IPS DF 4.7 (cell line): Measurements from ENCODE around the gene IL4.
"Not testable (repeated sequence)": the region's sequence is repeated elsewhere in the genome, so short reads cannot be mapped to it uniquely, and the experiment has no call there.

Source experiments
- DNase-seq: peaks from one replicate; pipeline ENCODE4 v3.0.0-alpha.2; 2013; ENCODE audit warnings: low spot score; ENCODE audit errors: extremely low read depth

Gene IL4

DNA sequence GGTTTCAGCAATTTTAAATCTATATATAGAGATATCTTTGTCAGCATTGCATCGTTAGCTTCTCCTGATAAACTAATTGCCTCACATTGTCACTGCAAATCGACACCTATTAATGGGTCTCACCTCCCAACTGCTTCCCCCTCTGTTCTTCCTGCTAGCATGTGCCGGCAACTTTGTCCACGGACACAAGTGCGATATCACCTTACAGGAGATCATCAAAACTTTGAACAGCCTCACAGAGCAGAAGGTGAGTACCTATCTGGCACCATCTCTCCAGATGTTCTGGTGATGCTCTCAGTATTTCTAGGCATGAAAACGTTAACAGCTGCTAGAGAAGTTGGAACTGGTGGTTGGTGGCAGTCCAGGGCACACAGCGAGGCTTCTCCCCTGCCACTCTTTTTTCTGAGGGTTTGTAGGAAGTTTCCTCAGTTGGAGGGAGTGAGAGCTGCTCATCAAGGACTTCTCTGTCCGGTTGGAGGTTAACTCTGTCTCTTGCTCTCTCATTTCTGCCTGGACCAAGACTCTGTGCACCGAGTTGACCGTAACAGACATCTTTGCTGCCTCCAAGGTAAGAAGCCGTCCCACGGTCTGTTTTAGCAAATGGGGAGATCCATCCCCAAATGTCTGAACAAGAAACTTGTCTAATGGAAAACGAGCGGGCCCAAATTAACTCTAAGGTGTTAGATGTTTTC is at the start of gene IL4:
Gene IL4, plus strand, starts transcription at position 51 of the 692 bp plus-strand sequence. Its CDS starts 62 bp downstream, at position 113.
- no peak for DNase-seq

DNA sequence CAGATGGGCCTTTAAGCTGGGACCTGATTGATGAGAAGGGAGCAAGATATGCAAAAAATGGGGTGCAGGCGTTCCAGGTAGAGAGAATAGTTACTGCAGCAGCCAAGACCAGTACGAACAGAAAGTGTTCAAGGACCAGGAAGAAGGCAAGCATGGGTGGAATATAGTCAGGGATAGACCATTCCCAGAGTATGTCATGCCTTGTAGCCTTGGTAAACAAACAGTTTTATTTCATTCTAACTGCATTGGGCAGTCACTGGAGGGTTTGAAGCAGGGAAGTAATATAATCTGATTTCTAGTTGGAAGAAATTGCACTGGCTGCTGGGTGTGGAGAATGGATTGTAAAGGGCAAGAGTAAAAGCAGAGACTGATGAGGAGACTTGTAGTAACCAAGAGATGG is 46.3 kb upstream of the IL4 start:
- DNase-seq: no peak

DNA sequence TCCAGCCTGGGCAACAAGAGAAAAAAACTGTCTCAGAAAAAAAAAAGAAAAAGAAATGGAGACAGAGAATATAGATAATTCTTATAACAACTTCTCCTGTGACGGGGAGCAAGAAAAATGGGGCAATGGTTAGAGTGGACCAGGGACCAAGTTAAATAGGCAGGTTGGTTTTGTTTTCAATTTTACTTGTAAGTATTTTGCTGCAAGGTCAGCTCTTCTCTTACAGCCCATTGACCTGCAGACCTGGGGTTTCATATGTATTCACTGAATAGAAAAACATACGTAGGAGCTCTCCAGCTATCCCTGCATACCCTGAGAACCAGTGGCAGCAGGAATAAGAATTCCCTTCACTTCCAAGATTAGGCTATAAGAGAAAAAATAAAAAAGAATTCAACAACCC is 45.0 kb upstream of the IL4 start:
- DNase-seq: no peak

DNA sequence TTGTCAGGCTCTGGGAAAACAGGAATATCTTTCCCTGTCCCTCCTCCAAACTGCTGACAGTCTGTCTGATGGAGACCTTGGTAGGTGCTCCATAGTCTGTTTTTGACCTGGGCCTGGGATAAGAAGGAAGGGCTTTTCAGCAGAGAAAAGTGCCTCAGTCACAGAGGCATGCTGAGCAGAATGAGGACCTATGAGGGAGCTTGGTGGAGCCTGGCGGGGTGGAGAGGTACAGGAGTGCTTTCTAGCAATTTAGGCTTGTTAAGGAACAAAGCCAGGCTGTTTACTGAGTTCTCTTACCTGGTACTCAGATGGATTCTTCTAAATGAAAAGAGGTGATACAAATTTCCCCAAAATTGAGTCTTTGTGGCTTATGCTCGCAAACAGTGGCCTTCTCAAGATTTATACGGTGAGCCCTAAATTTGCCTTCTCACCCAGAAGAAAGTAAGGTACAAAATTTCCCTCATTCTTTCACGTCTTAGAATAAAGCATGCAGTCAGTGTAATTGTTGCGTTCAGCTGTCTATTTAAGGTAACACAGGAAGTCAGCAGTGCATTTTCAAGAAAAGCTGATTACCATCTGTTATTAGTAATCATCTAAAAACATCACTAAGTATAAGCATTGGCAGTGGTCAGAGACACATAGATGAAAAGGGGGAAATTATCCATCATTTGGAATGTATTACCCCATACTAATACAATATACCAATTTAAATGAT is 44.4 kb upstream of the IL4 start:
- no peak for DNase-seq

DNA sequence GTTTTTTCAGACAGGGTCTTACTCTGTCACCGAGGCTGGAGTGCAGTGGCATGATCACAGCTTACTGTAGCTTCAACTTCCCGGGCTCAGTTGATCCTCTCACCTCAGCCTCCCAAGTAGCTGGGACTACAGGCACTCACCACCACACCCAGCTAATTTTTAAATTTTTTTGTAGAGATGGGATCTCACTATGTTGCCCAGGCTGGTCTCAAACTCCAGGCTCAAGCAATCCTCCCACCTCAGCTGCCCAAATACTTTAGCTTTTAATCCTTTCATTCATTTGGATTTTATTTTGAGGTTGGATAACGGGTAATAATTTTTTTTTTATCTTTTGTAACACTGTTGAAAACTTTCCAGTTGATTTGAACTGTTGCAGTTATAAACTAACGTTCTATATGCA is 40.2 kb upstream of the IL4 start:
- not testable (repeated sequence) for DNase-seq

DNA sequence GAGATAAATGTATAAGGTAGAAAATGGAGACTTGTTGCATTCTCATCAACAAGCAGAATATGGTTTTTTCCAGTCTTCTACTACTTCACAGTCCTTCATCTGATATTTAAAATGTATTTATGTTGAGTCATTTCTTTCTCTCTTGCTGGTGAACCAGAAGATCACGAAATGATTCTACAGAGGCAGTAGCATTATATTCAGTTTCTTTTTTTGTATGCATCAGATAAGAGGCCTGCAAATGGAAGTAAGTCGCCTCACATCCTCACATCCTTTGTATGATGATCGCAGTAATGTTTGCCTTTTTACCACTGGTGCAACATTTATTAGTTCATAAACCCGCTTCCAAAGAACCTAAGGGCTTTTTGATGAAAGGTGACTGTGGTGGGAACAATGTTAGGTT is 37.9 kb upstream of the IL4 start:
- no peak for DNase-seq

DNA sequence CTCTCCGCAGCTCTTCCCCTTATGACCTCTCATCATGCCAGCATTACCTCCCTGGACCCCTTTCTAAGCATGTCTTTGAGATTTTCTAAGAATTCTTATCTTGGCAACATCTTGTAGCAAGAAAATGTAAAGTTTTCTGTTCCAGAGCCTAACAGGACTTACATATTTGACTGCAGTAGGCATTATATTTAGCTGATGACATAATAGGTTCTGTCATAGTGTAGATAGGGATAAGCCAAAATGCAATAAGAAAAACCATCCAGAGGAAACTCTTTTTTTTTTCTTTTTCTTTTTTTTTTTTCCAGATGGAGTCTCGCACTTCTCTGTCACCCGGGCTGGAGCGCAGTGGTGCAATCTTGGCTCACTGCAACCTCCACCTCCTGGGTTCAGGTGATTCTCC is 36.5 kb upstream of the IL4 start:
- no peak for DNase-seq

DNA sequence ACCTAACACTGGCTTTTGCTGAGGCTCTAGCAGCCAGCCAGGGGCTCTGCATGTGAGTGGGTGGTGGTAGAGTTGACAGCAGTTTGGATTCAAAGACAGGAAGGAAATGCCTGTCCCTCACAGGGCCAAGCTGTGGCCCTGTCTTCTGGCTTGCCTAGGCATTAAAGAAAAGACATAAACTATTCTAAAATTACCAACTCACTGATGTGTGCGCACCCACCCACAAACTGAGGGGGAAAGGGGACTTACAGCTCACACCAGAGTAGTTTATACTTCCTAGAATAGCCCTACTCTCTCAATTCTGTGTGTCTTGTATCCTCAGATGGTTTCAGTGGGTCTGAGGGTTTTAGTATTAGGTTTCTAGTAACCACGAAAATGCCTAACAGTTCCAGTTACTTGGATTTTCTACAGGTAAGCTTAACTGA is 34.1 kb upstream of the IL4 start:
- no peak for DNase-seq

DNA sequence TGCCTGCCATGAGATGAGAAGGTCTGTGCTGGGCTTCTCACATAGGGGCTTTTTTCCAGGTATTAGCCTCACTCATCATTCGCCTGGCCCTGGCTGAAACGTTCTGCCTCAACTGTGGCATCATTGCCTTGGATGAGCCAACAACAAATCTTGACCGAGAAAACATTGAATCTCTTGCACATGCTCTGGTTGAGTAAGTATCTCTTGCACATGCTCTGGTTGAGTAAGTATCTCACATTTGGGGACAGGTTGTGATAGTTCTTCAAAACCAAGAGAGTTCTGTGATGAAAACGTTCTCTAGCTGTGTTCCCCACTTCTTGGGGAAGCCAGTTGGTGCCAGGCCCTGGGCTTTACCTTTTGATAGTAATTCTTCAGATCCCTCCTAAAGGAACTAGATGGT is 33.2 kb upstream of the IL4 start:
- no peak for DNase-seq

DNA sequence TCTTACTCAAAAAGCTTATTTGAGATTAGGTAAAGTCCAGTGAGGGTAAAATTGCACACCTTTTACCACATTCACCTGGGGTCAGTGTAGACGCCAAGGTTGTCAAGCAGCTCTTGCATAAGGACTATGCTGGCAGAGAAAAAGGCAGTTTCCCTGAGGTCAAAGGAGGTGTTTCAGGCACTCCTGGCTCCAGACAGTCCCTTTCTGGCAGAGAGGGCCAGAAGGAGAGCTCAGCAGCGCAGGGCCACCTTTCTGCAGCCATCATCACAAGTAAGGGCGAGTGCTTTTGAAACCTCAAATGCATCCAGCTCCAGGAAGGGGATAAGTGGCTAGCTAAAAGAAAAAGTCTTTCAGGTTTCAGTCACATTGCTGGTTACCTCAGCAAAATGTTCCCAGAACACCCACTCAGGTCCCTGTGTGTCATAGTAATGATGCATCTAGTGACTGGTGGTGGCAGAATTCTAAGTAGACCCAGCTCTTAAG is 32.5 kb upstream of the IL4 start:
- DNase-seq: no peak

DNA sequence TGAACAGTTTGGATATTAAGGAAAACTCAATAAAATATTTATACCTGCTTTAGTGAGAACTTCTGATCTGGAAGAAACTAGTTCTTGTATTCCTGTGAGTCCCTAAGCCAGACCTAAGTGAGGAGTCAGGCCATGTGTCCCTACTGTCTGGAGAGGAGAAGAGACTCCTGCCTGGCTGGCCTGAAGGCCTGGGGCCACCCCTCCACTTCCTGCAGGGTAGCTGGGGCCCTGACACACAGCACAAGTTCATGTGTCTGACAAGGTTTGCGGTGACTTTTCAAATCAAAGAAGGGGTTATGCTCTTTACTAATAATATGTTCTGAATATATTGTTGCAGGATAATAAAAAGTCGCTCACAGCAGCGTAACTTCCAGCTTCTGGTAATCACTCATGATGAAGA is 31.9 kb upstream of the IL4 start:
- DNase-seq: no peak

DNA sequence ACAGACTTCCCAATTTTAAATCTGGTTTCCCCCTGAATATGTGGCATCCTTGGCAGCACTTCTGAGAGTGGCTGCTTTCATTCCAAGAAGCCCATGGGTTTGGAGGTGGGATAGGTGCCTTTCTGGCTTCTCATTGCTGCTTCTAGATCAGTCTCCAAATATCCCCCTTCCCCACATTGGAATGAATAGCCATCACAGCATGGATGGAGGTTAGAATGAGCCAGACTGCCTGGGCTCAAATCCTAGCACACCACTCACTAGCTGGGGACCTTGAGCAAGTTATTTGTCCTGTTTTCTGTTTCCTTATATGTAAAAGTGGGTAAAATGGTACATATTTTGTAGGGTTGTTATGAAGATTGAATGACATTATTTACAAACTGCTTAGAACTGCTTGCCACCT is 29.6 kb upstream of the IL4 start:
- DNase-seq: no peak

DNA sequence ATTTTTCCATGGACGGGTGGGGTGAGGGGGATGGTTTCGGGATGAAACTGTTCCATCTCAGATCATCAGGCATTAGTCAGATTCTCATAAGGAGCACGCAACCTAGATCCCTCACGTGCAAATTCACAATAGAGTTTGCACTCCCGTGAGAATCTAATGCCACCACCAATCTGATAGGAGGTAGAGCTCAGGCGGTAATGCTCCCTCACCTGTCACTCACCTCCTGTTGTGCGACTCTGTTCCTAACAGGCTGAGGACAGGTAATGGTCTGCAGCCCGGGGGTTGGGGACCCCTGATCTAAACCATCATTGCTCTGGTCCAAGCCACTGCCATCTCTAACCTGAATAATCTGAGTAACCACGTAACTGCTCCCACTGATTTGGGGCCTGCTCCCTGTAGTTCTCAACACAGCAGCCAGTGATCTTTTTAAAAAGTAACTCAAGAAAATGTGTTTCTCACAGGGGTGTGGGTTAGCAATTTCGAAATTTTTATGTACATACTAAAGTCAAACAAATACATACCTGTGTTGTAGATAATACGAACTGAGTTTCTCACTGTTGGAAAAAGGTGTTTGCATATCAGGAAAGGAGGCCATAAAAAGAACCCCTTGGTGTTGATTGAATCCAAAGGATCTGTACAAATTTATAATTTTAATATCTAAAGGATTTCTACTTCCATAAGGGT is 27.1 kb upstream of the IL4 start:
- DNase-seq: no peak

DNA sequence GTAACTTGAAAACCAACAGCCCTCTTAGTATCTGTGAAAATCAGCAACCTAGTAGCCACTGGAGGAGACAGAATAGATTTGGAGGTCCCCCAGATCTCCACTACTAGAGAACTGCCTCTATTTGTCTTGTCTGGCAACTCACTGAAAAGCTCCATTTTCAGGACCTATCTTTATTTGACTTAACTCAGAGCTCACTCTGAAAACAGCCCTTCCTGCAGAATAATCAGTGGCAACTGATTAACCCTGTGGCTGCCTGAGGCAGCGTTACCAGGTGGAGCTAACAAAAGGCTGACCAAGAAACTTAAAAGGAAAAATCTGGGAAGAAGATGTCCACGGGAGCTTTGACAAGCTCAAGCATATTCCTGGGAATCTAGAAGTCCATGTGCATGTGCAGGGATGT is 26.3 kb upstream of the IL4 start:
- DNase-seq: no peak

DNA sequence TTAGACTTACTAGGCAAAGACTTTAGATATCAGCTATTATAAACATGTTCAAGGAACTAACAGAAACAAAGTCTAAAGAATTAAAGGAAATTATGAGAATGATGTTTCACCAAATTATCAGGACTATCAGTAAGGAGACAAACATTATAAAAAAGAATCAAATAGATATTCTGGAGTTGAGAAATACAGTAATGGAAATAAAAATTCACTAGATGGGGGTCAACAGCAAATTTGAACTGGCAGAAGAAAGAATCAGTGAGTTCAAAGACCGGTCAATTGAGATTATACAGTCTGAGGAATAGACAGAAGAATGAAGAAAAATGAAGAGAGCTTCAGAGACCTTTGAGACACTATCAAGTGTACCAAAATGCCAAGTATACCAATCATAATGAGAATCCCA is 25.4 kb upstream of the IL4 start:
- DNase-seq: no peak

DNA sequence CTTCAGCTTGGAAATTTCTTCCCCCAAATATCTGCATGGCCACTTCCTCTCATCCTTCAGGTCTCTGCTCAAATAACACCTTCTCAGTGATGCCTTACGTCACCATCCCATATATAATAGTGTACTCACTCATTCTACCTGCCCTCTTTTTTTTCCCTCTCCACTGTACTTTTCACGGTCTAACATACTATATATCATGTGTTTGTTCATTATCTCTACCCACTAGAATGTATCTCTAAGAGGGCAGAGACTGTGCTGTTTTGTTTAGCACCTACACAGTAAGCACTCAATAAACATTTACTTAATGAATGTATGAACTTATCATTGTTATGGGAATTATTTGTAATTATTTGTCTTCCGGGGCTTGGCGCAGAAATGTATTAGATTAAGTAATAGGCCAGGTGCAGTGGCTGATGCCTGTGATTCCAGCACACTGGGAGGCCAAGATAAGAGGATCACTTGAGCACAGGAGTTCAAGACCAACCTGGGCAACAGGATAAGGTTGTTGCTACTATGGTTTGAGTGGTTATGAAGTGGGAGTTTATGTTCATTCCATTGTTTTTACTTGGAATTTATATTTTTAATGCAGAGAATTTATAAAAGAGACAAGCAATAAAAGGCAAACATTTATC is 21.8 kb upstream of the IL4 start:
- no peak for DNase-seq

DNA sequence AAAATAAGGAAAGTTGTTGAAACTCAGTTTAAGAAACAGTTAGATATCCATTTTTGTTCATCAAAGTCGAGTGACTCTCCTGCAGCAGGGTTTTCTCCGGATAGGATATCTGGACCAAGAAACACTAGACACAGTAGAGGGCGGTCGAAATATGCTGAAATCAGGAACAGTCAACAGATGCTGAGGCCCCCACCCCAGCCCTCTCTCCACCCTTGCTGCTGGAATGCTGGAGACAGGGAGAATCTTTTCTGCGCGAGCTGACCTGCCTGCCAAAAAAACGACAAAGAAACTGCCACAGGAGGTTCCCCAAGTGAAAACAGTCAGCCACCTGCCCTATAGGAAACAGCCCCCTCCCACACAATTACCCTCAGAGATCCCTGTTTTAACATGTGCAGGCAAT is 20.1 kb upstream of the IL4 start:
- no peak for DNase-seq

DNA sequence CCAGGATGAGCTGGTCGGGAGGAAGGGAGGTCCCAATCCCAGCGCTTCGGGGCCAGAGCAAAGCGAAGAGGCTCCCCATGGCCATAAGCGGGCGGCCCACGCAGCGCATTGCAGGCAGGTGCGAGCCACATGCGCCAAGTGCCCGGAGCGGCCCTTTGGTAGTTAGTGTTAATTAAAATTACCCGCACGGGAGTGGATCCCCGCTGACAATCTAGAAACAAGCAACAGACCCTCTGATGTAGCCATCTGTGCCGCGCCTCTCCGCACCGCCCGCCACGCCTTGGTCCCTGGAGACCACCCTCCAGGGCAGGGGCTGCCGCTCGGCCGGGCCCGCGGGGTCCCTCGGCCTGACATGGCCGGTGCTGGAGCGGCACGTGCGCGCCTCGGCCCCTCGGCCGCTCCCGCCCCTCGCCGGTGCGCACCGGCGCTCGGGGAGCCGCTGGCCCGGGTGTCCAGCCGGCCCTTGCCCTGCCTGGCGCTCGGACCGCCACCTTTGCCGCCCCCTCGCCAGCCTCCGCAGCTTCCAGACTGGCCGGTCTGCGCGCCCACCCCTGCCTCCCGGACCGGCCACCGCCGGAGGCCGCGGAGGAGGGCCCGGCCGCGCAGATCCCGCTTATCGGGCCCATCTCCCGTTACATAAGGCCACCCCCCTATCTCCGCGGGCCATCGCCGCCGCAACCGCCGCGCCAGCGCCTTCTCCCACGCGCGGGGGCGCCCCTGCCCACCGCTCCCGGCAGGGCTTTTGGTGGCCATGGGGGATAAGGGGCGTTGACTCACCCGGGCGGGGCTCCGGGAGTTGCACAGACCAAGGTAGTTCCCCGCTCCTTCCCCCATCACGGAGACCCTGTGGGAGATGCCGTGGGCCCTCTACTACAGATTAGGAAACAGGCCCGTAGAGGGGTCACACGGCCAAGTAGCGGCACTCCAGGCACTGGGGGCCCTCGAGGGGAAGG is 17.7 kb upstream of the IL4 start:
- no peak for DNase-seq

DNA sequence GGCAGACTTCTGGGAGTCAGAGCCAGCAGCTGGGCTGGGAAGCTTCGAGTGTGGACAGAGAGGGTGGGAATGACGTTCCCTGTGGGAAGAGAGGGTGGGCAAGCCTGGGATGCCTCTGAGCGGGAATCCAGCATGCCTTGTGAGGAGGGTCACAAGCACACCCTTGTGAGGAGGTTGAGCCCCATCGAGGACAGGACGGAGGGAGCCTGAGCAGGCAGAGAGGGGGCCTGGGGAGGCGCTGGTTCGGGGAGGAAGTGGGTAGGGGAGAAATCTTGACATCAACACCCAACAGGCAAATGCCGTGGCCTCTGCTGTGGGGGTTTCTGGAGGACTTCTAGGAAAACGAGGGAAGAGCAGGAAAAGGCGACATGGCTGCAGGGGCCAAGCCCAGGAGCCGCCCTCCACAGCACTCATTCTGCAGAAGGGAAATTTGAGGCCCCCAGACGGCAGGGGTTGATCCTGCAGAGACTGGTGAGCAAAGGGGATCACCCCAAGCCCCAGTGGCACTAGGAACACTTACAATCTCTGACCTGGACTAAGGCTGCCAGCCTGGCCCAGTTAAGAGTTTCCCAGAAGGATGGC is 16.9 kb upstream of the IL4 start:
- no peak for DNase-seq

DNA sequence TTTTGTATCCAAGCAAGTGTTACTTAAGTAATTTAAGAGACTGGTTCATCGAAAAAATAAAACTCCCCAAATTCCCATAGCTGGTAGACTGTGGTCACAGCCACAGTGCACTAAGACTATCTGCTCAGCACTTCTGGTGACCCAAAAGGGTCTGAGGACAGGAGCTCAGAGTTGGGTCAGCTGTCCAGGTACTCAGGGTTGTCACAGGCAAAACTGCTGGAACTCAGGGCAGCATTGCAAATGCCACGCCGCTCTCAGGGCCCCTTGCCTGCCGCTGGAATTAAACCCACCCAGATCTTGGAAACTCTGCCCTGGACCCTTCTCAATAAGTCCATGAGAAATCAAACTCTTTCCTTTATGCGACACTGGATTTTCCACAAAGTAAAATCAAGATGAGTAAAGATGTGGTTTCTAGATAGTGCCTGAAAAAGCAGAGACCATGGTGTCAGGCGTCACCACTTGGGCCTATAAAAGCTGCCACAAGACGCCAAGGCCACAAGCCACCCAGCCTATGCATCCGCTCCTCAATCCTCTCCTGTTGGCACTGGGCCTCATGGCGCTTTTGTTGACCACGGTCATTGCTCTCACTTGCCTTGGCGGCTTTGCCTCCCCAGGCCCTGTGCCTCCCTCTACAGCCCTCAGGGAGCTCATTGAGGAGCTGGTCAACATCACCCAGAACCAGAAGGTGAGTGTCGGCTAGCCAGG is 16.0 kb upstream of the IL4 start, which contains the start of gene IL13:
Gene IL13, plus strand, starts transcription at position 498 of the 705 bp plus-strand sequence. Its CDS starts 14 bp downstream, at position 512.
- DNase-seq: no peak
